ENCODE data around the gene PHKA2. TPM values are rescaled to one million over a fixed set of nuclear protein-coding genes. Genes with fewer than 3 reads are reported as not detected.
"Not testable (repeated sequence)": the region's sequence is repeated elsewhere in the genome, so short reads cannot be mapped to it uniquely, and the experiment has no call there.

Gene PHKA2
- total RNA-seq, 1 donor from 2014 or later: 18.4 TPM

DNA sequence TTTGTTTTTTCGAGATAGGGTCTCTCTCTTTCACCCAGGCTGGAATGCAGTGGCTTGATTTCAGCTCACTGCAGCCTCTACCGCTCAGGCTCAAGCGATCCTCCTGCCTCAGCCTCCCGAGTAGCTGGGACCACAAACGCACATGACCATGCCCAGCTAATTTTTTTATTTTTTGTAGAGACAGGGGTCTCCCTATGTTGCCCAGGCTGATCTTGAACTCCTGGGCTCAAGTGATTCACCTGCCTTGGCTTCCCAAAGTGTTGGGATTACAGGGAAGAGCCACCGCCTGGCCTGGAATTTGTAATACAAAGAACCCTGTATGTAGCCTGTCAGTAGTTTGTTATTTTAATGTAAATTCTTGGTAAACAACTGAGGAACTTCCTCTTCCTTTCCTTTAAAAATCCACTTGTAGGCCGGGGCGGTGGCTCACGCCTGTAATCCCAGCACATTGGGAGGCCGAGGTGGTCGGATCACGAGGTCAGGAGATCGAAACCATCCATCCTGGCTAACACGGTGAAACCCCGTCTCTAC lies 119.5 kb downstream of the PHKA2 start:
- no peak for DNase-seq

DNA sequence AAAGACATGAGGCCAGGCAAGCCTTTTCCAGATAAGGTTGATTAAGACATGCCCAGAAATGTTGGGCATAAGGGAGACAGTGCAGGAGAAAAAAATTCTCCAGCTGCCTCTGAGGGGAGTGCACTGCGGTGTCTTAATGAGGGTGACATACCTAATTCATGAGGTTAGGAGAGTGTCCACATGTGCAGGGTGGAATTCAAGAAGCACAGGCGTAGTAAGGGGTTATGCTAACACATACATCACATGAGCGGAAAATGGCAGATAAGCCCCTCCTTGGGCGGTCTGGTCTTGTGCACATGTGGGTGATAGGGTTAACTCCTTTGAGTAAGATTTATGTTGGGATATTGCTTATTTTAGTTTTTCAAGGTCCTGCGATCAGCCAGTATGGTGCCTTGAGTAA lies 122.4 kb downstream of the PHKA2 start:
- DNase-seq: no peak

- no peak for DNase-seq
Observed at GRCh38 chrX:18856645-18856997, 127.3 kb downstream of the PHKA2 start.

- DNase-seq: no peak
Observed at GRCh38 chrX:18855919-18856644, 127.8 kb downstream of the PHKA2 start.

DNA sequence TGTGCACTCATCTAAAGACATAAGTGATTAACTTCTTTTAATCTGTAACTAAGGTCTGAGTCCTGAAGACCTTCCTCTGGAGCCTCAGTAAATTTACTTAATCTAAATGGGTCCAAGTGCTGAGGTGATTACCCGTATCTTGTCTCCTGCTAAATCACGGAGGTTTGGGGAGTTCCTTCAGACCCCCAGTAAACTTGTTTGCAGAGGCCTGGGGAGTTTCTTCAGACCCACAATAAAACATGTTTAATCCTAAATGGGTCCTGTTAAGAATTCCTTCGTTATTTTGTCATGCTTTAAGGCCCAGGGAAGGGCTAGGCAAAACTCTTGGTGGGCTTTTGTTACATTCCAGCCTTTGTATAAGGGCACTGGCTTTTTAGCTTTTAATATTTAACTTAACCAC lies 136.0 kb downstream of the PHKA2 start:
- not testable (repeated sequence) for DNase-seq

Small RNA genes lying within 50 kb of the gene (small RNA-seq; reads per million reads assigned to genes)
- not detected for gene RN7SL48P

Other genes with a start within 250 kb of the PHKA2 start
- gene ADGRG2, start 138.4 kb upstream of the PHKA2 start, total RNA-seq: 6.6 TPM

All from occipital lobe (tissue), 3 donors.